Gastroesophageal sphincter (tissue), 4 donors: ENCODE data around the gene HNF1B. TPM values are rescaled to one million over a fixed set of nuclear protein-coding genes. Genes with fewer than 3 reads are reported as not detected.

Experiments used
- ATAC-seq: fragments of 150-250 bp; one replicate; pipeline ENCODE4 v1.9.1; 2016; ENCODE audit warnings: mild to moderate bottlenecking, moderate library complexity
- H3K27ac ChIP-seq, 4 donors: fragments of 200-600 bp; sonication (generic) in 3 of 4; 1 replicate in 3 of 4; 2 replicates in 1 of 4; pipeline ENCODE4 v1.5.1; 2016 to 2019
- H3K27me3 ChIP-seq: fragments of 200-600 bp; sonication (generic); one replicate; pipeline ENCODE4 v1.5.1; 2019
- H3K36me3 ChIP-seq, 2 donors: fragments of 200-600 bp; sonication (generic); one replicate each; pipeline ENCODE4 v1.5.1; 2019; ENCODE audit warnings: control low read depth in 1 of 2
- H3K4me1 ChIP-seq, 3 donors: fragments of 200-600 bp; sonication (generic); 1 replicate in 2 of 3; 2 replicates in 1 of 3; pipeline ENCODE4 v1.5.1; 2016 to 2019; ENCODE audit warnings: control low read depth in 2 of 3
- H3K4me3 ChIP-seq, 2 donors: fragments of 200-600 bp; sonication (generic); one replicate each; pipeline ENCODE4 v1.5.1; 2019; ENCODE audit warnings: mild to moderate bottlenecking in 1 of 2, moderate library complexity in 1 of 2
- H3K9me3 ChIP-seq, 3 donors: fragments of 200-600 bp; sonication (generic); one replicate each; pipeline ENCODE4 v1.5.1; 2017 to 2019; ENCODE audit warnings: control low read depth in 2 of 3
- EP300 ChIP-seq: sonication (generic); formaldehyde crosslinking; IDR thresholded peaks from one replicate; pipeline ENCODE4 v1.6.1; 2017; ENCODE audit warnings: antibody characterized with exemption, mild to moderate bottlenecking
- POLR2A ChIP-seq, 2 donors: fragments of 450-650 bp; IDR thresholded peaks; one replicate each; pipeline ENCODE4 v1.6.1; 2017; ENCODE audit warnings: antibody characterized with exemption in 2 of 2, mild to moderate bottlenecking in 2 of 2, moderate library complexity in 1 of 2
- POLR2AphosphoS5 ChIP-seq: sonication (generic); formaldehyde crosslinking; IDR thresholded peaks from one replicate; pipeline ENCODE4 v1.6.1; 2017; ENCODE audit warnings: antibody characterized with exemption
- WGBS, 2 donors: methylation state at CpG; one replicate each; pipeline ENCODE4 v1.1.5; 2018; ENCODE audit warnings: low coverage in 1 of 2; 5-methylcytosine and 5-hydroxymethylcytosine counted together
- total RNA-seq, 4 donors: library from RNA; depleted of rRNA; stranded (reverse); fragments of >200 nt; gene quantifications; one replicate each; pipeline ENCODE4 v1.1.0, GENCODE V29; 2016
- TF ChIP-seq, protein P1 (sequence below), 4 experiments: fragments of 200-600 bp in 2 of 4; fragments of 450-650 bp in 2 of 4; sonication (generic) in 1 of 4; IDR thresholded peaks; one replicate each; pipeline ENCODE4 v1.5.1; 2017 to 2019; ENCODE audit warnings: antibody characterized with exemption in 4 of 4, mild to moderate bottlenecking in 2 of 4, moderate library complexity in 2 of 4

HNF1B gene
- total RNA-seq, 4 donors from 2014 or later: not detected

DNA sequence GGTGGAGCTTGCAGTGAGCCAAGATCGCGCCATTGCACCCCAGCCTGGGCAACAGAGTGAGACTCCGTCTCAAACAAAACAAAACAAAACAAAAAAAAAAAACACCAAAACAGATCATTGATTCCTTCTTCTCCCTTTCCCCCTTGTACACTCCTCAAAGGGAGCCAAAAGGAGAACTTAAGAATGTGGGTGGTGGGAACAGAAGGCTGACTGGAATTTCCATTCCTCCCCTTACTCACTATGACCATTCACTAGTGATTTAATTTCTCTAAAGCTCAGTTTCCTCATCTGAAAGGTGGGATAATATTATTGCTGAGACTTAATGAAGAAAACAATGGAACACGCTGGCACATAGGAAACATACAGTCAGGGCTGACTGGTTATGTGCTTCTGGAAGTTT is 17.1 kb upstream of the HNF1B start:
- TF ChIP-seq EP300: no peak
- TF ChIP-seq, protein P1, sequence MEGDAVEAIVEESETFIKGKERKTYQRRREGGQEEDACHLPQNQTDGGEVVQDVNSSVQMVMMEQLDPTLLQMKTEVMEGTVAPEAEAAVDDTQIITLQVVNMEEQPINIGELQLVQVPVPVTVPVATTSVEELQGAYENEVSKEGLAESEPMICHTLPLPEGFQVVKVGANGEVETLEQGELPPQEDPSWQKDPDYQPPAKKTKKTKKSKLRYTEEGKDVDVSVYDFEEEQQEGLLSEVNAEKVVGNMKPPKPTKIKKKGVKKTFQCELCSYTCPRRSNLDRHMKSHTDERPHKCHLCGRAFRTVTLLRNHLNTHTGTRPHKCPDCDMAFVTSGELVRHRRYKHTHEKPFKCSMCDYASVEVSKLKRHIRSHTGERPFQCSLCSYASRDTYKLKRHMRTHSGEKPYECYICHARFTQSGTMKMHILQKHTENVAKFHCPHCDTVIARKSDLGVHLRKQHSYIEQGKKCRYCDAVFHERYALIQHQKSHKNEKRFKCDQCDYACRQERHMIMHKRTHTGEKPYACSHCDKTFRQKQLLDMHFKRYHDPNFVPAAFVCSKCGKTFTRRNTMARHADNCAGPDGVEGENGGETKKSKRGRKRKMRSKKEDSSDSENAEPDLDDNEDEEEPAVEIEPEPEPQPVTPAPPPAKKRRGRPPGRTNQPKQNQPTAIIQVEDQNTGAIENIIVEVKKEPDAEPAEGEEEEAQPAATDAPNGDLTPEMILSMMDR (IDR thresholded peaks at IDR 0.05): no peak
- no peak for TF ChIP-seq POLR2AphosphoS5
- TF ChIP-seq POLR2A (IDR thresholded peaks at IDR 0.05): no peak
- H3K4me1 ChIP-seq: no peaks in the 10 kb centered on the region
- ATAC-seq: no peak

GRCh38 chr17:37761059-37761458 is 16.2 kb upstream of the HNF1B start:
- H3K27me3 ChIP-seq: peaks cover 75% of the 10 kb centered on the region

More for the DNA sequence above, 17.1 kb upstream of the HNF1B start:
- Histone ChIP-seq H3K27me3 (peaks cover 79% of the 10 kb centered on the region), H3K4me3 (no peak overlapping the region), H3K36me3 (no peaks in the 10 kb centered on the region), H3K27ac (no peak overlapping the region), H3K9me3 (no peaks in the 10 kb centered on the region)
- WGBS, 2 donors: 87 to 100% methylated on average over 1 to 4 of the region's 4 CpGs

GRCh38 chr17:37759014-37759637 is 14.3 kb upstream of the HNF1B start:
- 52 to 85% methylated on average over 3 to 5 of the region's 5 CpGs for WGBS, 2 donors
- peaks cover 78% of the 10 kb centered on the region for H3K27me3 ChIP-seq
- no peak for ATAC-seq

More at GRCh38 chr17:37761059-37761458, 16.2 kb upstream of the HNF1B start:
- Histone ChIP-seq H3K9me3 (no peaks in the 10 kb centered on the region), H3K4me1 (no peaks in the 10 kb centered on the region), H3K27ac (no peak overlapping the region), H3K4me3 (no peak overlapping the region), H3K36me3 (no peaks in the 10 kb centered on the region)
- ATAC-seq: no peak
- no peak for TF ChIP-seq EP300
- TF ChIP-seq POLR2A (IDR thresholded peaks at IDR 0.05): no peak
- no peak for TF ChIP-seq POLR2AphosphoS5
- TF ChIP-seq, protein P1 (IDR thresholded peaks at IDR 0.05): no peak
- WGBS, 2 donors: 62 to 63% methylated on average over 6 to 7 of the region's 7 CpGs

GRCh38 chr17:37756051-37756450 is 11.2 kb upstream of the HNF1B start:
- Histone ChIP-seq H3K4me3 (no peak overlapping the region), H3K4me1 (no peaks in the 10 kb centered on the region), H3K27ac (no peak overlapping the region), H3K36me3 (no peaks in the 10 kb centered on the region), H3K9me3 (no peaks in the 10 kb centered on the region), H3K27me3 (peaks cover 60% of the 10 kb centered on the region)
- no peak for ATAC-seq
- WGBS, 2 donors: 62 to 92% methylated on average over 2 of the region's 3 CpGs
- TF ChIP-seq POLR2AphosphoS5: no peak
- TF ChIP-seq, protein P1 (IDR thresholded peaks at IDR 0.05): no peak
- TF ChIP-seq POLR2A (IDR thresholded peaks at IDR 0.05): no peak
- TF ChIP-seq EP300: no peak

More at GRCh38 chr17:37759014-37759637, 14.3 kb upstream of the HNF1B start:
- TF ChIP-seq, protein P1 (IDR thresholded peaks at IDR 0.05): no peak
- no peak for TF ChIP-seq POLR2A (IDR thresholded peaks at IDR 0.05)
- H3K4me1 ChIP-seq: no peaks in the 10 kb centered on the region
- H3K9me3 ChIP-seq: no peaks in the 10 kb centered on the region
- no peak overlapping the region for H3K27ac ChIP-seq
- no peak overlapping the region for H3K4me3 ChIP-seq
- H3K36me3 ChIP-seq: no peaks in the 10 kb centered on the region

DNA sequence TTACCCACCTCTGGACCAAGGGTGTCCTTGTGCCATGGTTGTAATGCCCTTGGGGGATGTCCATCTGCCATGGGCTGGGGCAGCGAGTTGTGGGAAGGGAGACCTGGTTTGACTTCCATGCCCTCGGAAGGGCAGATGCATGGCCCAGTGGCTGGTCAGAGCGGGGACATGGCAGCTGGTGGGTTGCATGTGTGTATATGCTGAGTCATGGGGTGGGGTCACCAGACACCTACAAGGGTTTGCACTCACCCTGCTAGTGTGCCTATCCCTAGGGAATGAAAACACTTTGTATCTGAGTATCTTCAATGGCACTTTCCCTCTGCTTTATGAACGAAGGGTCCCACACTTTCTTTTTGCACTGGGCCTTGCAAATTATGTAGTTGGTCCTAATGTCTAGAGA is 10.6 kb upstream of the HNF1B start:
- peaks cover 55% of the 10 kb centered on the region for H3K27me3 ChIP-seq
- H3K36me3 ChIP-seq: no peaks in the 10 kb centered on the region
- TF ChIP-seq EP300 (no peak), POLR2AphosphoS5 (no peak), POLR2A (IDR thresholded peaks at IDR 0.05) (no peak)
- TF ChIP-seq, protein P1 (IDR thresholded peaks at IDR 0.05): no peak
- no peak for ATAC-seq
- no peaks in the 10 kb centered on the region for H3K9me3 ChIP-seq
- WGBS, 2 donors: 100% methylated on average over 1 of the region's 4 CpGs; no CpG with 5 or more reads in 1 of the 2 donors
- H3K27ac ChIP-seq: no peak overlapping the region
- no peaks in the 10 kb centered on the region for H3K4me1 ChIP-seq
- no peak overlapping the region for H3K4me3 ChIP-seq
